M059J (cell line): ENCODE results near the gene PDPK1. TPM values are rescaled to one million over a fixed set of nuclear protein-coding genes. Genes with fewer than 3 reads are reported as not detected.
"Not testable (repeated sequence)": the region's sequence is repeated elsewhere in the genome, so short reads cannot be mapped to it uniquely, and the experiment has no call there.

Source experiments
- DNase-seq: peaks from one replicate; pipeline ENCODE4 v3.0.0-alpha.2; 2012; ENCODE audit warnings: low read depth
- total RNA-seq: library from RNA; depleted of rRNA; stranded (reverse); fragments of >200 nt; shearing (Covaris generic); gene quantifications from 2 replicates; pipeline ENCODE4 v1.2.3, GENCODE V29; 2014; rRNA removed

PDPK1 gene
- total RNA-seq, 1 experiment from 2014 or later: 19.8 TPM

DNA sequence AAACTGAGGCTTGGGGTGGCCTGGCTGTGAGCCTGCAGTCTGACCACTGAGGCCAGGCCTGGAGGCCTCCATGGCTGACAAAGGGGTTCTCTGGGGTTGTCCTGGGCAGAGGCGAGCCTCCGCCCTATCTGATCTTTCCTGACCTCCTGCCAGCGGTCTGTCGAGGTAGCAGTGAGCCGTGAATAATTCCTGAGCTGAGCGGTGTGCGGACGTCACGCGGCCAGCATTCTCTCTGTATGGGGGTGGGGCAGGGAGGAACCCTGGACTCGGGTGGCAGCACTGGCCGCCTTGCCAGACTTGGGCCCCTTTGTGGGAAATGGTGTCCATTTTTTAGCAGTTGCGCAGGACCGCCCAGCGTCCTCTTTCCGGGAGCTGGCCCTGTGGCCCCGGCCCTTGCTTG lies 74.1 kb downstream of the PDPK1 start:
- not testable (repeated sequence) for DNase-seq

DNA sequence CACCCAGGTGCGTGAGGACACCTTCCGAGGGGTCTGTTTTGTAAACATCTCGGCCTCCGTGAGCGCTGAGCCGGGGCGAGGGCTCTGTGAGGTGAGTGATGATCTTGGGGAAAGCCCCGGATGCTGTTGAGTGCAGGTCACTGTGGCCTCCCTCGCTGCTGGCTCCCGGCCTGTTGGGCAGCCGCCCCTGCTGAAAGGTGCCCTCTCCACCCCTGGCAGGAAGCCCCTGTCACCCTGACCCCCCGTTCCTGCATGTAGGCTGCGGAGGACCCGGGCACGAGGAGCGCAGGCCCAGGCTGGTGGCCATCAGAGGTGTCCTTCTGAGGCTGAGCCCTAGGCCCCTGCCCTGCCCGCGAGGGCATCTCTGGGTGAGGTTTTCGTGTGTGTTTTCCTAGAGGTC lies 75.4 kb downstream of the PDPK1 start:
- not testable (repeated sequence) for DNase-seq

DNA sequence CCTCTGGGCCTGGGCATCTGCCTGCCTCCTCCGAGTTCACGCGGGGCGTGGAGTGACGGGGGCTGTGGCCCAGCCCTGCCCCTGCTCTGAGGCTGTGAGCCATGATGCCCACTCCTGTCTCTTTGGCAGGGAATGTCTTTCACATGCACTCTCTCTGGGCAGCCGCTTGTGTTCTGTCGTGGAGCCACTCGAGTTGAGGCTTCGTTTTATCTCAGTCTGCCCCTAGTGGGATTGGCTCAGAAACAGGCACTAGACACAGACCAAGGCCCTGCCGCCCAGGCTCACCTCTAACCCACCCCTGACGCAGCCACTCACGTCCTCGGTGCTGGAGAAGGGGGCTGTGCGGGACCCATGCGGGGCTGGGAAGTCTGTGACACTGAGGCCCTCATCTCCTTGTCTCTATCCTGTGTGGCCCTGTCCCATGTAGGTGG lies 77.0 kb downstream of the PDPK1 start:
- DNase-seq: no peak

DNA sequence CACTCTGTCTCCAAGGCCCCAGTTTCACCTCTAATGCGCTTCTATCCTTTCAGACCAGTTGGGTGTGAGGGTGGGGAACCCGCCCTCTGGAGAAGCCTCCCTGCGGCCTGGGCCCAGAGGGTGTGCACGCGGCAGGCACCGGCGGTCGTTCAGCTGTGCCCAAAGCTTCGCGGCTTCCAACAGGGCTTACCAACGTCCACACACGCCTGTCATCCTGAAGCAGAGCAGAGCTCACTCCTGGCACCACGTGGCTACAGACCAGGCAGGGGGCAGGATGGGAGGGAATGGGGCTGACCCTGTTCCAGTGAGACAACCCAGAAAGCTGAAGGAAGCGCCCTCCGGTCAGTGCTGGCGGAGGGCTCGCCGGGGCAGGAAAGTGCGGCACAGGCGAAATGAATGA lies 81.1 kb downstream of the PDPK1 start:
- not testable (repeated sequence) for DNase-seq

DNA sequence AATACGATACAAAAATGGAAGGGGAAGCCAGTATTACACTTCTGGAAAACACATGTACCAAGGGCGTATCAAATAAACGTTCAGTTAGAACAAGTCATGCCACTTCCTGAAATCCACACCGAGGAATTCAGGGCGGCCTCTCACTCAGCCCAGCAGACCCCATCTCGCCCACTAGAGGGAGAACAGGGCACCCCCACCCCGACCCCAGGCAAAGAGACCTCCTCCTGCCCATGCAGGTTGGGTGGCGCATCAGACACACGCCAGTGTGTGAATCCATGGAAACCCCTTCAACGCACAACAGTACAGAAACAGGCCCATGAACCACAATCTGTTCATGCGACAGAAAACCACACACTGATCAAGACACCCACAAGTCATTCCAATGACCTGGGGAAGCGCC lies 81.8 kb downstream of the PDPK1 start:
- DNase-seq: not testable (repeated sequence)

DNA sequence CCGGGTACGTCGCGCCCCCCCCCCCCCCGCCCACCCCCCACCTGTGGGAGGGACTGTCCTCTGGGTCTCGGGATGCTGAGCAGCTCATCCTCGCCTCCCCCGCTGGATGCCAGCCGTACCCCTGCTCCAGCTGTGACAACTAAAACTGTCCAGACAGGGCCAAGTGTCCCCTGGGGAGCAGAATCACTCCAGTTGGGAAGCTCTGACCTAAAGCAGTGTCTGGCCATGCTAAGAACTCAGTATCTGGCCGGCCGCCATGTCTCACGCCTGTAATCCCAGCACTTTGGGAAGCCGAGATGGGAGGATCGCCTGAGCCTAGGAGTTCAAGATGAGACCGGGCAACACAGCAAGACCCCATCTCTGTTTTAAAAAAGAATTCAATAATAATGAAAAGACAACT lies 83.0 kb downstream of the PDPK1 start:
- not testable (repeated sequence) for DNase-seq

DNA sequence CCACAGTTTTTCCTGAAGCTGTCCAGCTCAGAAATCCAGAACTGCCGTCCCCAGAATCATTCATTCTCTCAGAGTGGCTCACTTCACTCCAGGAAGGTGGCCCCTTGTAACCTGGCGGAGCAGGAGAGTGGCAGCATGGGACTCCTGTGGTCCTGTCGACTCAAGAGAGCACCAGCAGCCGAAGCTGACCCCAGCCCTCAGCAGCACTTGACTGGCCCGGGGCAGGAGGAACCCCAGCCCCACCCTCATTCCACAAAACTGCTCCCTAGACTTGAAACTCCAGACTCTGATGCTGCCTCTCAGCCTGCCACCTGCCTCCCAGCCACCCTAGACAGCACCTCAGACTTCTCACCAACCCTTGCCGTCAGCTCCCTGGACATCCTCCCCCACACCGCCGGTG lies 83.6 kb downstream of the PDPK1 start:
- not testable (repeated sequence) for DNase-seq

DNA sequence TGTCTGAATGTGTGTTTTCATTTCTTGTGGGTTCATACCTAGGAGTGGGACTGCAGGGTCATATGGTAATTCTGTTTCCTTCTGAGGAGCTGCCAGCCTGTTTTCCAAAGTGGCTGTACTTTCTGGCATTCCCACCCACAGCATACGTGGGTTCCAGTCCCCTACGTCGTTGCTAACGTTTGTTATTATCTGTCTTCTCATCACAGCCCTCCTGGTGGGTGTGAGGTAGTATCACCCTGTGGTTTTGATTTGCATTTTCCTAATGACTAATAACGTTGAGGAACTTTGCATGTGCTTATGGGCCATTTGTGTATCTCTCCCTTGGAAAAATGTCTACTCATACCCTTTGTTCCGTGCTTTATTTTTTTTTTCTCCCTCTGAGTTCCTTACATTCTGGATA lies 89.3 kb downstream of the PDPK1 start:
- DNase-seq: not testable (repeated sequence)

DNA sequence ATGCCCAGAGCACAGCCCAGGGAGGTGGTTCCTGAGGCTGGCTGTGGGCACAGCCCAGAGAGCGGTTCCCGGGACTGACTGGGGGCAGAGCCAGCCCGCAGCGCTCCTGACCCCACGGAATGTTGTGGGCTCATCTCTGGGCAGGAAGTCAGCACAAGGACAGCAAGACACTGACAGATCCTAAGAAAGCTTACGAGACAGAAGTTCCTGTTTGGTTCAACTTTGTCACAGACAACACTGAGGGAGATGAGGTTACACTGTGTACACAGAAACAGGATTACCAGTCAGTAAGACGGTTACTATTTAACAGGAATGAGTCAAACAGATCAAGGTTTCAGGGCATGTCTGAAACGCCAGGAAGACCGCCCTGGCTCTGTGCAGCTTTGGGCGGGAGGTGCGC lies 93.4 kb downstream of the PDPK1 start:
- not testable (repeated sequence) for DNase-seq

DNA sequence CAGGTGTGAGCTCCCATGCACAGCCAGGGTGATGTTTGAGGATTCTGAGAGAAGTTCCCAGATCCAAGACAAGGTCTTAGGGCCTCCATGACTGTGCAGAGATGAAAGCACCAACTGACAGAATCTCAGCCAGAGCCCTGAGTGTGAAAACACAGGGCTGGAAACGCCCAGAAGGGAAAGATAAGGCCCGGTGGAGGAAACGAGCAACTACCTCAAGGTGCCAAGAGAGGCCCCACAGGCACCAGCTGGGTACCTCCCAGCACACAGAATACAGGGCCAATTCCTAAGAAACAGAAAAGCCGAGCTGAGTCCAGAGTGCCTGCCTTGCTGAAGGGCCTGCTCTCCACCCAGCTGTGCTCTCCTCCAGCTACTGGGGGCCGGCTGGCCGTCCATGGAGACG lies 94.5 kb downstream of the PDPK1 start:
- not testable (repeated sequence) for DNase-seq

DNA sequence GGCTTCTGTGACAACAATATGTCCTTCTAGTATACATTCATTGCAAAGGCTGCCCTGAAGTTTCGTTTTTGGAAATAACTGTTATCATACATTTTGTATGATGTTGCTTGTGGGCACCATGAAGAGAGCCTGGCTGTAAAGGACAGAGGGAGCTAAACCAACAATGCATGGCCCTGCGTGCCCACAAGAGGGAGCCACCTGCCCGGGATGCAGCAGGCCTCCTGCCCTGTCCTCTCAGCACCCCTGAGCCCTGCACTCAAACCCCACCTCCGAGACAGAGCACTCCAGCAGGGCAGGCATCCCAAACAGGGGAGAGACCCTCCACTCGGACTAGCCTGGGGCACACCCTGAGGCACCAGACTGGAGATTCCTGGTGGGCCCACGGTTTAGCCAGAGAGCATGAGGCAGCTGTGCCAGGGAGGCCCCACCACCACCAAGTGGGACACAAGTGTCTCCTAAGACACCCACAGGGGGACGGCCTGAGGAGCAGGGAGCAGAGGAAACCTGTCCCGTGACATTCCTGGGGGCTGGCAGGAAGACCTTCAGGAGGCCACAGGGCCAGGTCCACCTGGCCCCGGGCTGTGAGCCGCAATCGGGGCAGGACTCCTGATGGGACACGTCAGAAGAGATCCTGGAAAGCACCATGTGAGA lies 101.4 kb downstream of the PDPK1 start:
- DNase-seq: not testable (repeated sequence)

DNA sequence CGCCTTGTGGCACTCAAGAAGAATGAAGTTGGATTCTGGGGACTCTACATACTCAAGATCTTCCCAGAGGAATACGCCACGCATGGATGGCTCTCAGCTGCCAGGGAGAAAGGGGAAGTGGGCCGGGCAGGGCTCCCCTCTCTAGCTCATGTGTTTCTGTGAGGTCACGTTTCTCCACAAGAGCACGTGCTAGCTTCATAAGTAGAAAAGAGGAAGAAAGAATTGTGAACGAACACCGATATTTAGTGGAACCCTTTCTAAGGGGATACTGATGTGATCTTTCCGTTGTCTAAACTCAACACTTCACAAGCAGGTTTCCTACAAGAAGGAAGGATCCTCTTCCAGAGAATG lies 101.9 kb downstream of the PDPK1 start:
- DNase-seq: not testable (repeated sequence)

DNA sequence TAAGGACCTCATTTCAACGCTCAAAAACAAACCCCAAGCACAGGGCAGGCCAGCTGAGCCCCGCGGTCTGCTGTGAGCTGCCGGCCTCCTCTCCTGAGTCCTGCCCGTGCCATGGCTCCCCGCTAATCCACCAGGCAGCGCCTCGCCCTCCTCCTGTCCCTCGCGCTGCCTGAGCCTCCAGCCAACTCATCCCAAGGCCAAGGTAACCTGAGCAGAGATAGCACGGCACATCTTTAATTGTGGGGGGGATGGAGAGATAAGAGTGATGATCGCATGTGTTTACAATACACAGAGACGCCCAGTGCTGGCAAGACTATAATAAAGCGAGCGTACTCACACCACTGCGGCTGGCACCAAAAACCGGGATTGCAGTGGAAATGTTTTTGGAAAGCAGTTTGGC lies 104.7 kb downstream of the PDPK1 start:
- DNase-seq: not testable (repeated sequence)

DNA sequence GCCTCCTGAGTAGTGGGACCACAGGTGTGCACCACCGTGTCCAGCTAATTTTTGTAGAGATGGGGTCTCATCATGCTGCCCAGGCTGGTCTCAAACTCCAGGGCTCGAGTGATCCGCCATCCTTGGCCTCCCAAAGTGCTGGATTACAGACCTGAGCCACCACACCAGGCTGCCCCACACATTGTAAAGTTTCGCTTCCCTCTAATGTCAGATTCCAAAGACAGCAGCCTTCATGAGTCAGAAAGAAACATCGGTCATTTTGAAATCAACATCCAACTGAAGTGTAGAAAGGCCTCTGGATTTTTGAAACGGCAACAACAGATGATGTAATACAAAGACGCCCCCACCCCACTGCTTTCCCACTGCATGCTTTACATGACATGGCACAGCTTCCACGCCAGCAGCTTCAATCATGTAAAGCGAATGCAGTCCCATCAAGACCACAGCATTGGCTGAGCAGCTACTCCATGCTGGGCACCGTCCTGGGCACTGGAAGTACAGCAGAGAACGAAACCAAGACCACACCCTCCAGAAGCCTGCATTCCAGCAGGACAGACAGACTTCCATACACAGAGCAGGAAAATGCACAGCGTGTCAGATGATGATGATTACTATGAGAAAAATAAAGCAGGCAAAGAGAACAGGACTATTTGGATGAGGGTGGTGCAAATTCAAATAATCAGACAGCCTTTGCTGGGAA lies 107.1 kb downstream of the PDPK1 start:
- not testable (repeated sequence) for DNase-seq

DNA sequence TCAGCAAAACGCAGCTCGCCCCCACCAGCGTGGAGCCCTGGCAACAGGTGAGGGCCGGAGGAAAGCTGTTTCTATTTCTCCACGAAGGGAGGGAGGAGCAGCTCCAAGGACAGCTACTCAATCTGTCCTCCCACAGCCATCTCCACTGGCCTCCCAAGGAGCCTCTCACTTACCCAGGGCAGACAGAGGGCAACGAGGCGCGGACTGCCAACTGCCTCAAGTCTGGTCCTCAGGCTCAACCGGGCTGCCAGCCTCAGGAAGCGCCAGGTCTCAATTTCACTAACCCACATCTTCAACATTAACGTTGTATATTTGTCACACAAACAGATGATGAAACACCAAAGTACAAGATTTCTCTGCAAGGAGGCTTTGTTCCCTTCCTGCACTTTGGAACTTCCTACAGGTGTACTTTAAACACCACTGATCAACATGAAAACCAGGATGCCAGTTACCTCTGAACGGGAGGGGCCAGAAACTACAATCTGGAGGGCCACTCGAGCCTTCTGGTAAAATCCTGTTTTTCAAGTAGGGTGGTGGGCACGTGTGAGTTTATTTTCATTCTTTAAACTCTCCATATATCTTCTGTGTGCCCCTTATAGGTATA lies 113.5 kb downstream of the PDPK1 start:
- not testable (repeated sequence) for DNase-seq

Other genes with a start within 250 kb of the PDPK1 start
- 0.84 and 1.4 TPM in 2 replicates for gene ABCA3, start 197.3 kb upstream of the PDPK1 start, total RNA-seq
- 34.3 and 53.2 TPM in 2 replicates for gene CCNF, start 108.6 kb upstream of the PDPK1 start, total RNA-seq
- 22.6 and 22.8 TPM in 2 replicates for gene TEDC2, start 77.9 kb upstream of the PDPK1 start, total RNA-seq
- gene NTN3, start 66.7 kb upstream of the PDPK1 start, total RNA-seq: 0.44 TPM in 1 of 2 replicates, not detected in the other
- gene TBC1D24, start 62.9 kb upstream of the PDPK1 start, total RNA-seq: 14.8 and 19.2 TPM in 2 replicates
- gene ATP6V0C, start 24.1 kb upstream of the PDPK1 start, total RNA-seq: 80.0 and 81.3 TPM in 2 replicates
- 11.7 and 20.1 TPM in 2 replicates for gene AMDHD2, start 17.6 kb upstream of the PDPK1 start, total RNA-seq
- not detected in 2 replicates for gene CEMP1, start 6.6 kb upstream of the PDPK1 start, total RNA-seq
- gene KCTD5, start 144.5 kb downstream of the PDPK1 start, total RNA-seq: 56.3 and 83.9 TPM in 2 replicates
- 0.17 TPM in 1 of 2 replicates, not detected in the other for gene PRSS27, start 182.2 kb downstream of the PDPK1 start, total RNA-seq
- 27.9 and 49.9 TPM in 2 replicates for gene SRRM2, start 214.6 kb downstream of the PDPK1 start, total RNA-seq
- 351 and 758 TPM in 2 replicates for gene ELOB, start 239.3 kb downstream of the PDPK1 start, total RNA-seq
- not detected in 2 replicates for gene PRSS33, start 249.5 kb downstream of the PDPK1 start, total RNA-seq